GM23338 (cell line): ENCODE measurements around the gene SLC35B1.

Source experiments
- EZH2 ChIP-seq: fragments of 200-600 bp; sonication (generic); IDR thresholded peaks from one replicate; pipeline ENCODE4 v1.8.0; 2017; ENCODE audit warnings: antibody characterized with exemption, mild to moderate bottlenecking, low read depth; ENCODE audit not compliant: unreplicated experiment
- TF ChIP-seq, protein P1 (sequence below), 2 experiments: fragments of 200-600 bp in 1 of 2; sonication (generic) in 1 of 2; conservative IDR thresholded peaks; 2 replicates each; pipeline versions ENCODE4 v1.5.1 to v1.6.1; 2016 to 2017; ENCODE audit warnings: antibody characterized with exemption in 2 of 2, low read depth in 2 of 2, mild to moderate bottlenecking in 2 of 2, moderate library complexity in 1 of 2
- TF ChIP-seq, protein P2 (sequence below): IDR thresholded peaks from 2 replicates; pipeline ENCODE4 v1.6.1; 2016; ENCODE audit warnings: antibody characterized with exemption

DNA sequence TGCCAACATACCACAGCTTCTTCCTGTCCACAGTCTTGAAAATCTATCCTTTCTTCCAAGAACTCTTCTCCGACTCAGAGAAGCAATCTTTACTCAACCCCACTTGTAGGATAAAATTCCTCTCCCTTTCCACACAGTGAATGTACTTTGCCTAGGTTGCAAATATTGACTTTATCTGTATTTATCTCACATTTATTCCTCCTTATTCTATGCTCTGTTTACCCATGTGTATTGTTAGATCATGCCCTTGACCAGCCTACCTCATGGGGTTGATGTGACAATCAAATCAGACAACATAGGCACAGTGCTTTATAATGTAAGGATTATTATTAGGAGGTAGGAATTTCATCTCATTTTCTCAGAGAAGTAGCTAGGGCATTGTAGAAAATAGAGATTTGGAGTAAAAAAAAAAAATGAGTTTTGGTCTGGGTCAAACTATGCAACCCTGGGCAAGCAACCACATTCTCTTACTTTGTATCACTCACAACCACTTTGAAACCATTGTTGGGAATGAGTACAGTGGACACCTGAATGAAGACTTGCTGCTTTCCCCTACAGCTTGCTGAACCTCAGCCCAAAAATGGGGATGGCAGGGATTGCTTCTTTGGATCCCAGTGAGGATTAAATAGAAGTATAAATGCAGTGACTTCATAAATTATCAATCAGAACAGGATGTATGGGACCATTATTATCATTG lies 9.1 kb upstream of the SLC35B1 start:
- TF ChIP-seq, protein P1, sequence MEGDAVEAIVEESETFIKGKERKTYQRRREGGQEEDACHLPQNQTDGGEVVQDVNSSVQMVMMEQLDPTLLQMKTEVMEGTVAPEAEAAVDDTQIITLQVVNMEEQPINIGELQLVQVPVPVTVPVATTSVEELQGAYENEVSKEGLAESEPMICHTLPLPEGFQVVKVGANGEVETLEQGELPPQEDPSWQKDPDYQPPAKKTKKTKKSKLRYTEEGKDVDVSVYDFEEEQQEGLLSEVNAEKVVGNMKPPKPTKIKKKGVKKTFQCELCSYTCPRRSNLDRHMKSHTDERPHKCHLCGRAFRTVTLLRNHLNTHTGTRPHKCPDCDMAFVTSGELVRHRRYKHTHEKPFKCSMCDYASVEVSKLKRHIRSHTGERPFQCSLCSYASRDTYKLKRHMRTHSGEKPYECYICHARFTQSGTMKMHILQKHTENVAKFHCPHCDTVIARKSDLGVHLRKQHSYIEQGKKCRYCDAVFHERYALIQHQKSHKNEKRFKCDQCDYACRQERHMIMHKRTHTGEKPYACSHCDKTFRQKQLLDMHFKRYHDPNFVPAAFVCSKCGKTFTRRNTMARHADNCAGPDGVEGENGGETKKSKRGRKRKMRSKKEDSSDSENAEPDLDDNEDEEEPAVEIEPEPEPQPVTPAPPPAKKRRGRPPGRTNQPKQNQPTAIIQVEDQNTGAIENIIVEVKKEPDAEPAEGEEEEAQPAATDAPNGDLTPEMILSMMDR (conservative IDR thresholded peaks at IDR 0.05; ENCODE audit: low read depth in 2 of 2) = no peak
- TF ChIP-seq, protein P2, sequence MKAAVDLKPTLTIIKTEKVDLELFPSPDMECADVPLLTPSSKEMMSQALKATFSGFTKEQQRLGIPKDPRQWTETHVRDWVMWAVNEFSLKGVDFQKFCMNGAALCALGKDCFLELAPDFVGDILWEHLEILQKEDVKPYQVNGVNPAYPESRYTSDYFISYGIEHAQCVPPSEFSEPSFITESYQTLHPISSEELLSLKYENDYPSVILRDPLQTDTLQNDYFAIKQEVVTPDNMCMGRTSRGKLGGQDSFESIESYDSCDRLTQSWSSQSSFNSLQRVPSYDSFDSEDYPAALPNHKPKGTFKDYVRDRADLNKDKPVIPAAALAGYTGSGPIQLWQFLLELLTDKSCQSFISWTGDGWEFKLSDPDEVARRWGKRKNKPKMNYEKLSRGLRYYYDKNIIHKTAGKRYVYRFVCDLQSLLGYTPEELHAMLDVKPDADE = no peak
- no peak for TF ChIP-seq EZH2
